Limb (tissue), 2 donors: ENCODE results near the gene RNPC3.
A peak's percentile ranks its signal among the peaks of the same experiment; 100 is the strongest.

Source experiments
- DNase-seq, 2 donors: peaks; one replicate each; pipeline ENCODE4 v3.0.0-alpha.2; 2016; ENCODE audit errors: extremely low spot score in 2 of 2

Gene RNPC3, protein sequence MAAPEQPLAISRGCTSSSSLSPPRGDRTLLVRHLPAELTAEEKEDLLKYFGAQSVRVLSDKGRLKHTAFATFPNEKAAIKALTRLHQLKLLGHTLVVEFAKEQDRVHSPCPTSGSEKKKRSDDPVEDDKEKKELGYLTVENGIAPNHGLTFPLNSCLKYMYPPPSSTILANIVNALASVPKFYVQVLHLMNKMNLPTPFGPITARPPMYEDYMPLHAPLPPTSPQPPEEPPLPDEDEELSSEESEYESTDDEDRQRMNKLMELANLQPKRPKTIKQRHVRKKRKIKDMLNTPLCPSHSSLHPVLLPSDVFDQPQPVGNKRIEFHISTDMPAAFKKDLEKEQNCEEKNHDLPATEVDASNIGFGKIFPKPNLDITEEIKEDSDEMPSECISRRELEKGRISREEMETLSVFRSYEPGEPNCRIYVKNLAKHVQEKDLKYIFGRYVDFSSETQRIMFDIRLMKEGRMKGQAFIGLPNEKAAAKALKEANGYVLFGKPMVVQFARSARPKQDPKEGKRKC

DNA sequence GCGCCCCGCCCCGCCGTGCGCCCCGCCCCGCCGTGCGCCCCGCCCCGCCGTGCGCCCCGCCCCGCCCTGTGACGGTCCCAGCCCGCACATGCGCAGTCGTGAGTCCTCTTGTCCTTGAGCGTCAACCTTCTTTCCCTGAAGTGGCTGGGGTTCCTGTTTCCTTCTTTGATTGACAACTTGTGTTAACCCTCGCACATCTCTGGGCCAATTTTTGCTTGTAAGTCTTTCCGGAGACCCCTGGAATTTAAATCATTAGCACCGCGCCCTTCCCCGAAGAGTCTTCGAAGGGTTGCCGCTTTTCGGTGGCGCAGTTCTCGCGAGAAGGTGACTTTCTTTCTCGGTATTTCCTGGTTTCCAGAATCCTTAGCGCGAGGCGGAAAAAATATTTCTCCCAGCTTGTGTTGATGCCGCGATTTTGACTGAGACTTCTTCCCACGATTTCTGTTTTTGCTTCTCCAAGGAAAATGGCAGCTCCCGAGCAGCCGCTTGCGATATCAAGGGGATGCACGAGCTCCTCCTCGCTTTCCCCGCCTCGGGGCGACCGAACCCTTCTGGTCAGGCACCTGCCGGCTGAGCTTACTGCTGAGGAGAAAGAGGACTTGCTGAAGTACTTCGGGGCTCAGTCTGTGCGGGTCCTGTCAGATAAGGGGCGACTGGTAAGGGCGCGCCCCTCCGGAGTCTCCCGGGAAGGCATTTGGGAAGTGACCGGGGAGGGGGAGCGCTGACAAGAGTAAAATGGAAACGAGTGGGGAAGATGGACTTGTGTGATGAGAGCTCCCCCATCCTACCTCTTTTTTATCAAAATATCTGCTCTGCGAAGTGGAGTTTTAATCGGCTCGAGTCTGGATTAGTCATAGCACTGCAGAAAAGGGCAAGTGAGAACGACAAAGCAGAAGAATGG is at the start of gene RNPC3:
TSS of gene RNPC3 (plus strand) at position 93 of the 901 bp plus-strand sequence. CDS start at position 465, 372 bp downstream.
- DNase-seq: peak; percentile 88 to 93

DNA sequence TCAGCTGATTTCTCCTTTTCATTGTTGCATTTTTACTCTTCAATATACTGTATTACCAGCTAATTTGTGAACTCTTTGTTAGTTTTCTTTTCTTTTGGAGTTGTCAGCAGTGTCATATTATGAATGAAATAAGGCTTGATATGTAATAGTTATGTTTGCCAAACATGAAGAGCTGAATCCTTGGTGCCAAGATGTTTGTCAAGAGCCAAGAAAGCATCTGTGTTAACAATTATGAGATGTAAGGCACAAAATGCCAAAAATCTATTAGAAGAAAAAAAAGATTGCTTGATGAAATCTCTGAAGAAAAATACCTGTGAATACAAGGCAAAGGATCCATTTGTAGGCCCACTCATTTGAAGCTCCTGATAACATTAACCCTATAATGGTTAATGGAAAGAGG is 48.4 kb upstream of the RNPC3 start:
- DNase-seq: no peak

DNA sequence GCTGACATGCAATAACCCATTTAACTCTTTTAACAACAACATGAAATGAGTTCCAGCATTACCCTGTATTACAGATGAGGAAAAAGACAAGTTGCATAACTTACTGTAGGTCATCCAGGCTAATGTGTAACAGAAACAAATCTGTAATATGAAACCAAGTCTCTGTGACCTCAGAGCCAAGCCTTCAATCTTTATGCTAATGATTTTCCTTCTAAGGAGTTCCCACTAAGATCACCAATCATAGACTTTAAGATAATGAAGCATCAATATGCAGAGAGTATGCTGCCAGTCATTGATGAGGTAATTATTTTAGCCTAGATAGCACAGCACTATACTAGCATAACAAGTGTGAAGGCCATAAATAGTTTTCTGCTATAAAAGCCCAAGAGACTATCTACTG is 35.6 kb upstream of the RNPC3 start:
- DNase-seq: no peak

DNA sequence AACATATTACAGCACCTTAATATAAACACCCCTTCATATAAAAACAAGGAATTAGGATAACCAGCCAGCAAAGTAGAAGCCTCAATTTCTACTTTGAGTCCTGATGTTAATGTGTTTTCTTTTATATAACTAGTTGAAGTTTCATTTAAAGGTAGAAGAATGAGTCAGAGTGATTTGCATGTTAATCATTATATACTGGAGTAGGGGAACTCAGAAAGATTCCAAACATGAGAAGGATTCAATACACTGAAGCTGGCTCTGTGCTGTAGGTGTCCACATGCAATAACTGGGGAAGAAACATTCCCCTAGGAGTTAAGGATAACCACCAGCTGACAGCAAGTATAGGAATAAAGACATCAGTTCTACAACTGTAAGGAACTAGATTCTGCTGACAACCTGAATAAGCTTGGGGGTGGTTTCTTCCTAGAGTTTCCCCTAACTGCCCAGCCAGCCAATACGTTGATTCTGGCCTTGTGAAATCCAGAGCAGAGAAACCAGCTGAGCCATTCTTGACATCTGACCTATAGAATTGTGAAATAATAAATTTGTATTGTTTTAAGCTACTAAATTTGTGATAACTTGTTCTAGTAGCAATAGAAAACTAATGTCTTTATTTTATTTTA is 33.4 kb upstream of the RNPC3 start:
- no peak for DNase-seq

DNA sequence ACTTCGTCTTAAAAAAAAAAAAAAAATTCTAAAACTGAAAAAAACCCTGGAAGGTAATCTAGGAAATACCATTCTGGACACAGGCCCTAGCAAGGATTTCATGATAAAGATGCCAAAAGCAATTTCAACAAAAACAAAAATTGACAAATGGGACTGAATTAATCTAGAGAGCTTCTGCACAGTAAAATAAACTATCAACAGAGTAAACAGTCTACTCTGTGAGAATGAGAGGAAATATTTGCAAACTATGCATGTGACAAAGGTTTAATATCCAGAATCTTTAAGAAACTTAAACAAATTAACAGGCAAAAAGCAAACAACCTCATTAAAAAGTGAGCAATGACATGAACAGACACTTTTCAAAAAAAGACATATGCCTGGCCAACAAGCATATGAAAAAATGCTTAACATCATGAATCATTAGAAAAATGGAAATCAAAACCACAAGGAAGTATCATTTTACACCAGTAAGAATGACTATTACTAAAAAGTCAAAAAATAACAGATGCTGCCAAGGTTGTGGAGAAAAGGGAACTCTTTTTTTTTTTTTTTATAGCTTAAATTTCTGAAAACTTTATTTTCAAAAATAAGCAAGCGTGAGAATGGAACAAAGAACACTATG is 29.4 kb upstream of the RNPC3 start:
- DNase-seq: no peak

DNA sequence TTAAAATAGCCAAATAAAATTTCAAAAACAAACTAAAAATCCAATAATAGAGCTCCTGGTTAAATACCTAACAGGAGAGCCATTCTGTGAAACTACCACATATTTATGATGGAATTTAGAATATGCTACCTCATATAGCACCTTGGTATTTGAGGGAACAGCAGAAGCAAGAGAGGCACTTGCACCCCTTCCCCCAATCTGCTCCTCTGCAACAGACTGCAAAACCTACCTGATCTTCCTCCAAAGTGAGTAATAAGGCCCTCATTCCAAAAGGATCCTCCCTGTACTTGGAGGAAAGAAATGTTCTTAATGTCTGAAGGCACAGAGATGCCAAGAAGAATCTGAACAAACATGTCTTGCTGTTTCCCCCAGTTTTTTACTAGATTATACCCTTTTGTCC is 28.1 kb upstream of the RNPC3 start:
- no peak for DNase-seq

DNA sequence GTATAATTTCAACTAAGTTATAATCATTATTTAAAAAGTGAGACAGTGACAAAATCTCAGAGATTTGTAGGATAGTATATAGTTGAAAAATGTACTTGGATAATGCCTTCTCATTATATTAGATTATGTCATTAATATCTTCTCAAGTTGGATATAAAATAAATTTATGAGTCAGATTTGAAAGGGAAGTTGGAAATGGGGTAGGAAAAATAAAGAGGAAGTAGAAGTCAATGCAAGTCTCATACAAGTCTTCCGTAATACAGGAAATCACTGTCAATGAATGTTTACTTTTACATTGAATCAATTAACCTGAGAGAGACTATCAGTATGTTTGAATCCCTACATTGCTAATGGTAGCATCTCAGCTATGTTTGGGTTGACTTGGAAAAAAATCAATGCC is 16.2 kb upstream of the RNPC3 start:
- no peak for DNase-seq

DNA sequence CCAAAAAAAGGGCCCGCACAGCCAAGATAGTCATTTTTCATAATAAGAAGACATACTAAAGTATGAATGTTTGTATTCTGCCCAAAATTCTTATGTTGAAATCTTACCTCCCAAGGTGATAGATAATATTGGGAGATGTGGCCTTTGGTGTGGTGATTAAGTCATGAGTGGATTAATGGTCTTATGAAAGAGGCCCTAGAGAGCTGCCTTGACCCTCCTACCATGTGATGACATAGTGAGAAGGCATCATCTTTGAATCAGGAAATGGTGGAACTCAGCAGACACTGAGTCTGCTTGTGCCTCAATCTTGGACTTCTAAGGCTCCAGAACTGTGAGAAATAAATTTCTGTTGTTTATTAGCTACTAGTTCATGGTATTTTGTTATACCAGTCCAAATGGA is 11.8 kb upstream of the RNPC3 start:
- DNase-seq: no peak

DNA sequence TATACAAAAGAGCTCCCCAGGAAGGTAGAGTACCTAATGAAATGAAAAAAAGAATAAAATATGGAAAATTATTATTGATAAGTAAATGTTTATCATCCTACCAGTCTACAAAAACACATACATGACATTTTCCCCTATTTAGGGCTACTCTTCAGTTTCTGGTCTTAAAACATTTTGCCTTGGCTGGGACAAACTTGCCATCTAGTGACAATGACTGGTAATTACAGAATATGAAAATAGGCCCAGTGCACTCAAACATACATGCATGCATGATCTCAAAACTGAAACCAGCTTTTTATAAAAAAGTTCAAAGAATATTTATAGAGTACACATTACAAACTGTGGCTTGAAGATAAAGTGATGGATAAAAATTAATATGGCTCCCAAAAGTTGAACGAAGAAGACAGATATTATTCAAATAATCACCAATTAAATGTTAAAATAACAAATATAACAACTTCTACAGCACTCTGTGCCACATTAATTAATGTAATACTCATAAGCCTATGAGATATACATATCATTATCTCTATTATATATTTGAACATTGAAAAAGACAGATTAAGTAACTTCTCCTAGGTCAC is 10.5 kb upstream of the RNPC3 start:
- peak in 1 of 2 donors; percentile 68 for DNase-seq

DNA sequence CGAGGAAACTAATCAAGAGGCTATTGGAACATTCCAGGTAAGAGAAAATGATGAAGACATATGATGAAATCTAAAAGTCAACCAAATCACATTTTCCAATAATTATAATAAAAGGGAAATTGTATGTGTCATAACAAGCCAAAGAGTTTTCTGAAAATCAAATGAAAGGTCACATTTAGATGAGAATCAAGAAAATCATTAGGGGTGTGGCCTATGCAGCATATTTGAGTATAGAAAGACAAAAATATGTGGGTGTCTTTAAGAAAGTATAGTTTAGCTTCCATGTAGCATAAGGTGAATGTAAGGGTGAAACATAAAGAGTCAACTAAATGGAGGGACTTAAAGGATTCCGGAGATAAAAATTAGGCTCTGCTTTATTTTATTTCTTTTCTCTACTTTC is 9.2 kb upstream of the RNPC3 start:
- DNase-seq: no peak

DNA sequence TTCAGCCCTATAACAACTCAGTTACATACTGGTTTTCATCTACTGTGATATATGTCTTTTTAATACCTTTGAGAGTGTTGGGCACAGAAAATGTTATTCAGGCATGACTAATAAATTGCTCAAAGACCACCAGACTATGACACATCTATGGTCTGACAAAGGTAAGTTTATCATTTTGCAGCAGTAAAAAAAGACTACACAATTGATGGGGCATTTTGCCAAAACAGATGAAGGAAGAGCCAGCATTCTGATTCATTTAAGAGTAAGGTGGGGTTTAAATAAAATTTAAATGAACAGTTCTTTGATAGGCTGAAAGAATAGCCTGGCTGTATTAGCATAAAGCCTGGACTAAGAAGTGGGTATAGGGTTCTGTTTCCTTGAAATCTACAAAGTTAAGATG is 8.8 kb upstream of the RNPC3 start:
- DNase-seq: no peak

DNA sequence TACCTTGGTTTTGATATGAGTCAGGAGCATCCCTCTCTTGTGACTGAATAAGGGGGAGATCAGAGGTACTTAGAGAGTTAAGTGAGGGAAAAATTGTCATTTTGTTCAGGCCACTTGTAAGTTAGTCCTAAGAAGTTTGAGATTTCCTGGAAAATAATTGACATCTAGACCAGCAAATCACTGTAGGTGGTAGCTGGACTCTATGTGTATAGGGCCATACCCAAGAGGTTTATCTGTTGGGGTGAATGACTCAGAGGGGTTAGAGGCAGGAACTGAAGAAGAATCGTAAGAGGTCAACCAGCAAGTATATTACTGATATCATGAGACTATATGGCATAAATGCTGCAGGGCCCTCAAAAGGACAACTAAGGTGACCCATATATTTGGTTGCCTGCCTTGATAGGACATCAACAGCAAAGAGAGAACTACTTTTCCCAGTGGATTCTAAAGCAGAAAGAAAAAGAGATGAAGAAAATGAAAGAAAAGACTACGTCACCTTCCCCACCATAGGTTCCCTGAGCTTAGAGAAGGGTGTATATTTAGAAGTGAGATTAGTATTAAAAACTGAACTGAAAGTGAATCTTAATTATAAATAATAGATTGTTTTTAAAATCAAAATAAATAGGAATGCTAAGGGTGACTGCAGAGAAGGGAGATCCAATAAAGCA is 8.0 kb upstream of the RNPC3 start:
- DNase-seq: no peak

DNA sequence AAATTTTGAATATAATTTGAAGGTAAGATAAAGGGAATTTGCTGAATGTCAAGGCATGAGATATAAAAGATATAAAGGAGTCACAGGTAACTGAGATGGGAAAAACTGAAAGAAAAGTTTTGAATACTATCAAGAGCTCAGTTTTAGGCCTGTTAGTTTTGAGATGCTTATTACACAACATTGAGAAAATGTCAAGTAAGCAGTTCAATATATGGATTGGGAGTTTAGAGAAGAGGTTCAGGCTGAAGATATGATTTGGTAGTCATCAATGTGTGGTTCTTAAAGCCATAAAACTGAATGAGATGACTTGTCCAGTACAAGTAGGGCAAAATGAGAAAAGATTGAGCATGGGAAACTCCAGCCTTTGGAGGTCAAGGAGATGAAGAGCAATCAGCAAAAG is 4.7 kb upstream of the RNPC3 start:
- no peak for DNase-seq

DNA sequence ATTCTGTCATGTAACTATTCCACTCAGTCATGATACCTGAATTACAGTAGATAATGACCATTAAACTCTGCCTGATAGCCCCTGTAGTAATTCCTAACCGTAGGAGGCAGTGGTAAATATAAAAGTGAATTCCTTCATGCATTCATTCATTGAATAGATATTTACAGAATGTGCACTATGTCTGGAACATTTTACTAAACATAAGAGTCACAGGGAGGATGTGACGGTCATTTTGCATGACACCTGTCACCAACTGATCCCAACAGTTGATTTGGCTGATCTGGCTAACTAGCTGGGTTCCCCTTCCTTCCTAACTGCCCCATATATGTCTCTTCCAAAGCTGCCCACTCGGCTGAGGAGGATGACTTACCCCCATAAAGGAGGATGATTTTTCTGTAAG is 2.2 kb upstream of the RNPC3 start:
- DNase-seq: no peak

DNA sequence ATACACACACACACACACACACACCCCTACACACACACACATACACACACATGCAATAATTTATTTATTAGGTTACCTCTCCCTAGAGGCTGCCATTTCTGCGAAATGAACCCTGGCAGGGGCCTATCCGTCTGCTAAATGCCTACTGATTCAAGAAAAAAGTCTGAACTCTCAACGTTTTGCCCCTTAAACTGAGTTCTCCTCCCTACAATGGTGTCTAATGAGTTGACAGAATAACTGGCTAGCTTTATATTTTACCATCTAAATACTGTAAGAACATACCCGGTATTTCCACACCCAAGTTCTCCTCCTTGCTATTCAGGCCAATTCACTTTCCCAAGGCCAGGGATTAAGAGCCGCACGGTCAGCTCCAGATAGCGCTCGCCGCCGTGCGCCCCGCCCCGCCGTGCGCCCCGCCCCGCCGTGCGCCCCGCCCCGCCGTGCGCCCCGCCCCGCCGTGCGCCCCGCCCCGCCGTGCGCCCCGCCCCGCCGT is 339 bp upstream of the RNPC3 start:
- DNase-seq: peak; percentile 27 to 41

DNA sequence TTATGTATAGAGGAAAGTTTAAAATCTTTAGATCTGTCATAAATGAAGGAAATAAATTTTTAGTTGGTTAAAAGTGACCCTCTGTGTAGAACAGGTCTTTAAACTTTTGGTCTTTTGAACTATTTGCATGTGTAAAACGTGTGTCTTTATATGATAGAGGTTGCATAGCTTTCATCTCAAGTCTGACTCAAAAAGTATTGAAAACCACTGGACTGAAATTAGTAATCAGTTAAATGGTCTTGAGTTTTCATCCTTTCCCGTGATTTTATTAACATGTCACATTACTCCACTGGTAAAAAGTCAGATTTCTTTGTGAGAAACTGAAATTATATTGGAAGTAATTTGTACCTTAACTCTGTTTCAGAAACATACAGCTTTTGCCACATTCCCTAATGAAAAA is 1.8 kb downstream of the RNPC3 start:
- DNase-seq: no peak

DNA sequence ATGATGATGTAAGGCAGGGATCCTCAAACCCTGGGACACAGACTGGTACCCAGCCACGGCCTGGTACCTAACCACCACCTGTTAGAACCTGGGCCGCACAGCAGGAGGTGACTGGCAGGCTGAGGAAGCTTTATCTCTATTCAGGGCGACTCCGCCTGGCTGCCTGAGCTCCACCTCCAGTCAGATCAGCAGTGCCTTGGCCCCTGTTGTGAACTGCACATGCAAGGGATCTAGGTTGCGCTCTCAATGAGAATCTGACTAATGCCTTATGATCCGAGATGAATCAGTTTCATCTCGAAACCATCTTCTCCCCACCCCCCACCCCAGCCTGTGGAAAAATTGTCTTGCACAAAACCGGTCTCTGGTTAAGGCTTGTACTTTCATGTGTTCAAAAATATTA is 4.2 kb downstream of the RNPC3 start:
- DNase-seq: no peak

DNA sequence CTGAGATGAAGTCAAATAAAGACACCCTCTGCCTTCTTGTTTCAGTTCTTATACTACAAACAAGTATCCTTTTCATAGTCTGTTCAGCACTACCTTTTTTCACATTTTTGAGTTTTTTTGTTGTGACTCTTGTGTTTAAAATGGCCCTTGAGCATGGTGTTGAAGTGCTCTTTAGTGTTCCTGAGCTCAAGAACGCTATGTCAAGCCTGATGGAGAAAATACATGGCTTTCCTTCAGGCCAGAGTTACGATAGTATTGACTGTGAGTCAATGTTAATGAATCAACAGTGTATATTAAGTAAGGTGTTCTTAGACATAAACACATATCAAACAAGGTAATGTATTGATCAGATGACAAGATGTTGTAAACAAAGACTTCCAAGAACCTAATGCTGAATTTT is 12.7 kb downstream of the RNPC3 start:
- DNase-seq: no peak

DNA sequence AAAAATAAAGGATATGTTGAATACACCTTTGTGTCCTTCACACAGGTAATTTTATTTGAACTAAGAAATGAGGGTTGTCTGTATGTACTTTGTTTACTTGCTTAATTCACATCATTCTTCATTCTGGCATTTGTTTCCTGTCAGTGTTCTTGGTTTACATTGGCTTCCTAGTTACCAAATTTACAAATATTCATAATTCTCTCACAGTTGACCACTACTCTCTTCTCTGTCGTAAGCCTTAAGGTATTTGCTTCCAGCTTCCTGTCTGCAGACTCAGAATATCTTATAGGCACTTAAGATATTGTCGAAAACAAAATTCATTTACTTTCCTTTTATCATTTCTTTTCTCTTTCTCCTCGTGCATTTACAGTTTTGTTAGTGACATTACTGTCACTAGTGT is 15.9 kb downstream of the RNPC3 start:
- no peak for DNase-seq

DNA sequence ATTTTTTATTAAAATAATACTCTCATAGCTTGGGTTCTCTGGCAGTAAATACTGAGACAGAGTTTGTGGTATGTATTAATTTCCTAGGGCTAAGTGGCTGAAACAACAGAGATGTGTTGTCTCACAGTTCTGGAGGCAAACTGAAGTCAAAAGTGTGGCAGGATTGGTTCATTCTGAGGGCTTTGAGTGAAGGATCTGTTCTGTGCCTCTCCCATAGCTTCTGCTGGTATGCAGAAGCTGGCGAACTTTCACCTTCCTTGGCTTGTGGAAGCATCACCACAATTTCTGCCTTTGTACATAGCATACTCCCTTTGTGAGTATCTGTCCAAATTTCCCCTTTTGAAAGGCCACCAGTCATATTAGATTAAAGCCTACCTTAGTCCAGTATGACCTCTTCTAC is 21.0 kb downstream of the RNPC3 start:
- DNase-seq: no peak
